Calu3 (cell line): ENCODE measurements around the gene ATP2B1. TPM values are rescaled to one million over a fixed set of nuclear protein-coding genes. Genes with fewer than 3 reads are reported as not detected.

Source experiments
- BruUV-seq: library from RNA; stranded (reverse); fragments of 400-500 nt; replicated peaks from 2 replicates; lab custom pipeline; 2021; lab: Mats Ljungman, UMichigan
- CTCF ChIA-PET: fragments of 300-600 bp; sonication (Branson Sonifier 250); formaldehyde crosslinking; loops from one replicate; lab custom pipeline; 2022; ENCODE audit warnings: antibody characterized with exemption; lab: Charles Lee
- DNase-seq: peaks from one replicate; pipeline ENCODE4 v3.0.0; 2022
- H3K27ac Mint-ChIP-seq: one replicate; pipeline ENCODE4 v1.8.0; 2022; ENCODE audit warnings: mixed read lengths; ENCODE audit not compliant: unreplicated experiment
- H3K27me3 Mint-ChIP-seq: one replicate; pipeline ENCODE4 v1.8.0; 2022; ENCODE audit warnings: mixed read lengths; ENCODE audit not compliant: unreplicated experiment
- H3K36me3 Mint-ChIP-seq: one replicate; pipeline ENCODE4 v1.8.0; 2022; ENCODE audit warnings: mild to moderate bottlenecking, moderate library complexity, mixed read lengths; ENCODE audit not compliant: insufficient read depth, unreplicated experiment
- H3K4me1 Mint-ChIP-seq: one replicate; pipeline ENCODE4 v1.8.0; 2022; ENCODE audit warnings: mild to moderate bottlenecking, low read depth, mixed read lengths; ENCODE audit not compliant: unreplicated experiment
- H3K4me3 Mint-ChIP-seq: one replicate; pipeline ENCODE4 v1.8.0; 2022; ENCODE audit warnings: mild to moderate bottlenecking, low read depth, moderate library complexity, mixed read lengths; ENCODE audit not compliant: unreplicated experiment
- H3K9me3 Mint-ChIP-seq: one replicate; pipeline ENCODE4 v1.8.0; 2022; ENCODE audit warnings: low read depth, mixed read lengths; ENCODE audit not compliant: unreplicated experiment
- CTCF ChIP-seq: fragments of 200-600 bp; IDR thresholded peaks from one replicate; pipeline ENCODE4 v1.8.0; 2022; ENCODE audit warnings: antibody characterized with exemption; ENCODE audit not compliant: unreplicated experiment
- intact Hi-C: fragments of 100-400 bp; cut with micrococcal nuclease; formaldehyde crosslinking; loops from one replicate; pipeline ENCODE4 v1.10.0; 2022; ENCODE audit not compliant: unreplicated experiment
- total RNA-seq: library from RNA; stranded (reverse); gene quantifications from 2 replicates; pipeline ENCODE4 v1.2.3, GENCODE V29; 2022

The ATP2B1 gene
- total RNA-seq, 1 experiment from 2014 or later, result 73.6 TPM

- H3K4me1 Mint-ChIP-seq, result no peaks in the 10 kb centered on the region
- no peaks in the 10 kb centered on the region for H3K36me3 Mint-ChIP-seq
- no peak for DNase-seq
- H3K27me3 Mint-ChIP-seq, result no peaks in the 10 kb centered on the region
- BruUV-seq, result no TSS peak
- CTCF ChIA-PET, result no interaction called here
- no peak overlapping the region for H3K27ac Mint-ChIP-seq
- H3K4me3 Mint-ChIP-seq, result no peak overlapping the region
- H3K9me3 Mint-ChIP-seq, result no peaks in the 10 kb centered on the region
- intact Hi-C loops, result no loop called here
- no peak for TF ChIP-seq CTCF
These were observed 130.1 kb downstream of the ATP2B1 start for GRCh38 chr12:89578499-89578898.

DNA sequence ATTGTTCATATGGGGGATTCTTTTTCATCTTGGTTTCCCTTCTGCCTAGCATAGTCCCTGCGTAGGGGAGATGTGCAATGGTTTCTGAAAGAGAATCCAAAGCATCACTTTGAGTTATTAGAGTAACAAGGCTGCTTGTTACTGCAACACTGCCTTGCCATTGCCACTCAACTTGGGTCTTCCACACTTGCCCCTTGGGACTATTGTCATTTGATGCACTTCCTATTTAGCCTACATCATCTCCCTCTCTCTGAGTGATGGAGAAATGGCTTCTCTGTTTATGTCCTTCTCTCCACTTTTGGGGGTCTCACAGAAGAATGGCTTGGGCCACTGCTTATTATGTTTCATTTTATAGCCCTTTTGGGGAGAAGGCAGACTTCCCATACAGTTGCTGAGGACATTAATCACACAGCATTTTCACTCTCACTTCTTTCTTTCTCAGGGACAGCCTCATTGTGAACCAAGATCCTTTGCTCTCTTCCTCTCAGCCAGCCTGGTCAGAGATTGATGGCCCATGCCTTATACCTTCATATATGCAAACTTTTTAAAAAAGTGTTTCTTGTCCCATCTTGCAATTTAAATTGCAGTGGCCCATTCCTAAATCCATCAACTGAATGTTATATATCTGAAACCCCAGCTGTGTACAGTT, 131.9 kb downstream of the ATP2B1 start:
- BruUV-seq, result no TSS peak
- H3K4me1 Mint-ChIP-seq, result no peaks in the 10 kb centered on the region
- CTCF ChIA-PET, result no interaction called here
- H3K27me3 Mint-ChIP-seq, result no peaks in the 10 kb centered on the region
- no peak overlapping the region for H3K27ac Mint-ChIP-seq
- DNase-seq, result no peak
- no peaks in the 10 kb centered on the region for H3K36me3 Mint-ChIP-seq
- H3K9me3 Mint-ChIP-seq, result no peaks in the 10 kb centered on the region
- TF ChIP-seq CTCF, result no peak
- no peak overlapping the region for H3K4me3 Mint-ChIP-seq
- intact Hi-C loops, result no loop called here

DNA sequence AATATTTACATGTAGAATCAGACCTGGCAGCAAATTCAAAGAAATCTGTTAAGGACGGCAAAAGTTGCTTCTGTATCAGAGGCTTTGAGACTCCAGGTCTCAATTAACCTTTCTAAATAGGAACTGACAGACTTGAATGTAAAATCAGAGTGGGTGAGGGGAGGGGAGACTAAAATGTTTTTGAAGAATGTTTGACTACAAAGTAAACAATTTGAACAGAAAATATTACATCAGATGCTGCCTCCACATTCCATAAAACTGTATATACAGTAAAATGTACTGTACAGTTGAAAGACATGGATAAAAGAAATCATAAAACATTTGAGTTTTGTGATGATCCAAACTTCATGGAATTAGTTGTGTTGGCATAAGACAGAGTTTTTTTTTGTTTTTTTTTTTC, 133.3 kb downstream of the ATP2B1 start:
- Mint-ChIP-seq H3K4me1 (no peaks in the 10 kb centered on the region), H3K36me3 (no peaks in the 10 kb centered on the region), H3K27ac (no peak overlapping the region), H3K9me3 (no peaks in the 10 kb centered on the region), H3K27me3 (no peaks in the 10 kb centered on the region), H3K4me3 (no peak overlapping the region)
- CTCF ChIA-PET, result no interaction called here
- intact Hi-C loops, result no loop called here
- TF ChIP-seq CTCF, result no peak
- DNase-seq, result no peak
- BruUV-seq, result no TSS peak

- Mint-ChIP-seq H3K9me3 (no peaks in the 10 kb centered on the region), H3K4me3 (no peak overlapping the region), H3K36me3 (no peaks in the 10 kb centered on the region), H3K27me3 (no peaks in the 10 kb centered on the region), H3K27ac (no peak overlapping the region), H3K4me1 (no peaks in the 10 kb centered on the region)
- CTCF ChIA-PET, result no interaction called here
- no peak for TF ChIP-seq CTCF
- no peak for DNase-seq
- intact Hi-C loops, result no loop called here
- BruUV-seq, result no TSS peak
These were observed 133.9 kb downstream of the ATP2B1 start for GRCh38 chr12:89574736-89575208.
